Activated naive CD8-positive, alpha-beta T cell treated with anti-CD3 and anti-CD28 coated beads for 36 hours (primary cell): ENCODE data around the gene WNK2. TPM values are rescaled to one million over a fixed set of nuclear protein-coding genes. Genes with fewer than 3 reads are reported as not detected.
"Not testable (repeated sequence)": the region's sequence is repeated elsewhere in the genome, so short reads cannot be mapped to it uniquely, and the experiment has no call there.

ENCODE experiments used
- DNase-seq: peaks from one replicate; pipeline ENCODE4 v3.0.0; 2021
- H3K27ac Mint-ChIP-seq: one replicate; pipeline ENCODE4 v1.8.0; 2022; ENCODE audit warnings: mild to moderate bottlenecking, moderate library complexity, mixed read lengths
- H3K27me3 Mint-ChIP-seq: one replicate; pipeline ENCODE4 v1.8.0; 2022; ENCODE audit warnings: mild to moderate bottlenecking, mixed read lengths
- H3K36me3 Mint-ChIP-seq: one replicate; pipeline ENCODE4 v1.8.0; 2021; ENCODE audit warnings: mild to moderate bottlenecking, mixed read lengths
- H3K4me1 Mint-ChIP-seq: one replicate; pipeline ENCODE4 v1.8.0; 2021; ENCODE audit warnings: mixed read lengths
- H3K4me3 Mint-ChIP-seq: one replicate; pipeline ENCODE4 v1.8.0; 2022; ENCODE audit warnings: mild to moderate bottlenecking, moderate library complexity, mixed read lengths
- H3K9me3 Mint-ChIP-seq: one replicate; pipeline ENCODE4 v1.8.0; 2022; ENCODE audit warnings: mixed read lengths
- total RNA-seq, 2 experiments: library from RNA; stranded (reverse); gene quantifications; one replicate each; pipeline ENCODE4 v1.2.3, GENCODE V29; 2021

WNK2 gene
- total RNA-seq, 2 experiments from 2014 or later: 0.88 to 0.89 TPM

DNA sequence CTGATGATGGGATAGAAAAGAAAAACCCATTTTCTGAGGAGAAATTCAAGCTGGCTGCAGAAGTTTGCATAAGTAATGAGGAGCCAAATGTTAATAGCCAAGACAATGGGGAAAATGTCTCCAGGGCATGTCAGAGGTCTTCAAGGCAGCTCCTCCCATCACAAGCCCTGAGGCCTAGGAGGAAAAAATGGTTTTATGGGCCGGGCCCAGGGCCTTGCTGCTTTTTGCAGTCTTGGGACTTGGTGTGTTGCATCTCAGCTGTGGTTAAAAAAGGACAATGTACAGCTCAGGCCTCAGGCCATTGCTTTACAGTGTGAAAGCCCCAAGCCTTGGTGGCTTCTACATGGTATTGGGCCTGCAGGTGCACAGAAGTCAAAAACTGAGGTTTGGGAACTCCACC lies 154.3 kb downstream of the WNK2 start:
- not testable (repeated sequence) for H3K36me3 Mint-ChIP-seq, H3K27ac Mint-ChIP-seq, H3K4me1 Mint-ChIP-seq, H3K4me3 Mint-ChIP-seq, DNase-seq
- H3K9me3 Mint-ChIP-seq: peaks cover 18% of the 10 kb centered on the region
- peaks cover 14% of the 10 kb centered on the region for H3K27me3 Mint-ChIP-seq

DNA sequence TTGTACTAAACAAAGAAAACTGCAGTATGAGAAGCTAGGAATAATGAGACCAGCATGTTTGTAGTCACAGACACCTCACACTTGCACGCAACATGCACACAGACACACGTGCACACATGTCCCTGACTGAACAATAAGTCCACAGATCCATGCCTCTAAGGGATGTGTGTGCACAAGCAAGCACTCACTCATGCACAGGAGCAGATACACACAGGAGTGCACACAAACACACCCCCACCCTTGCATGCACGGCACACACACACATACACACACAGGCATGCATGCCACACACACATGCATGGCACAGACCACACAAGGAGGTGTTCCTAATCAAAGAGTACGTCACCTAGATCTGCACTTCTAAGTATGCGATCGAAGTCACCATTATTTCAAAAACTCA lies 156.2 kb downstream of the WNK2 start:
- Mint-ChIP-seq H3K36me3 (peaks cover 4% of the 10 kb centered on the region), H3K27ac (no peak overlapping the region), H3K27me3 (peaks cover 22% of the 10 kb centered on the region), H3K9me3 (peaks cover 18% of the 10 kb centered on the region), H3K4me3 (no peak overlapping the region), H3K4me1 (no peaks in the 10 kb centered on the region)
- DNase-seq: no peak

DNA sequence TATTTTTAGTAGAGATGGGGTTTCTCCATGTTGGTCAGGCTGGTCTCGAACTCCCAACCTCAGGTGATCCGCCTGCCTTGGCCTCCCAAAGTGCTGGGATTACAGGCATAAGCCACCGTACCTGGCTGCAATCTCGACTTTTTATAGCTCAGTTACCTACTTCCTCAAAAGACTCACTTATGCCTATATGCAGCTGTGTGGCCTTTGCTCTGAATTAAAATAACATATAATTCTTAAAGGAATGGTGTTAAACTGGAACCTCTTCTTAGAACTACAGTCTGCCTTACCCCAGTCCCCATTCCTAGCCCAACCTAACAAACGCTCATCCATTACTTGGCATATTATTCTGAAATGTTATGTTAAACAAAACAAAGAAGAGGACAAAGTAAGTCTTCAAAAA lies 157.9 kb downstream of the WNK2 start:
- H3K9me3 Mint-ChIP-seq: peaks cover 18% of the 10 kb centered on the region
- H3K4me1 Mint-ChIP-seq, H3K4me3 Mint-ChIP-seq, DNase-seq, H3K27ac Mint-ChIP-seq, H3K36me3 Mint-ChIP-seq: not testable (repeated sequence)
- peaks cover 37% of the 10 kb centered on the region for H3K27me3 Mint-ChIP-seq

DNA sequence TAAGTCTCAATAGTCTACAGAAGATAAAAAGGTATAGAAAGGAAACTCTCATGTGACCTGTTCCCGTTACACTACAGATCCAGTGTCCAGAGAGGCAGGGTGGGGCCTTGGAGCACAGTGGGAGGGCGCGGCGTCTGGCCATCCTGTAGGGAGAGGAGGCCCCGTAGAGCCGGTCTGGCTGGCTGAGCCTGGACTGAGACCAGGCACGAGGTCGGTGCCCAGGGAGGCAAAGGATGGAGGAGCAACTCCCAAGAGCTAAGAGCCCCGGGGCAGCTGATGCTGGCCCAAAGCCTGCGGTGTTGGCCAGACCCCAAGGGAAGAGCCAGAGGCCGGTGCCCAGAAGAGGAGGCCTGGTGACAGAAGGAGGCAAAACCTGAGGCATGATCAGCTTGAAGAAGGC lies 158.5 kb downstream of the WNK2 start:
- not testable (repeated sequence) for H3K36me3 Mint-ChIP-seq, H3K4me1 Mint-ChIP-seq, H3K4me3 Mint-ChIP-seq, DNase-seq, H3K27ac Mint-ChIP-seq
- Mint-ChIP-seq H3K27me3 (peaks cover 43% of the 10 kb centered on the region), H3K9me3 (peaks cover 18% of the 10 kb centered on the region)

DNA sequence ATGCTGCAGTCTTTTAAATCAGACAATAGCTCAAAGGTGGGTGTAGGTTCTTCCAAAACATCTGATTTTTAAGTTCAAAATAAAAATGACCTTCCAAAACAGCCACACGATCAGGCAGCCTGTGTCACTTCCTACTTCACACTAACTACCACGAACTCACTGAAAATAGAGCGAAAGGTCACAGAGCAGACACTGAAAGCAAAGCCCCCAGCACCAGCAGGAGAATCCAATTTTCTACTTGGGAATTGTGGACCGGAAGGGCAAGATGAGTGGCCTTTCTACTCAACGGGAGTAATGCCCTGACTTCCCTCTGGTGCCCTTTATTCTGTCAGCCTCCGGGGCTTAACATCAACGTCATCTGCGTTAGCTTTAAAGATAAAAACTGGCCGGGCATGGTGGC lies 159.7 kb downstream of the WNK2 start:
- no peak overlapping the region for H3K27ac Mint-ChIP-seq
- H3K9me3 Mint-ChIP-seq: peaks cover 5% of the 10 kb centered on the region
- peaks cover 55% of the 10 kb centered on the region for H3K27me3 Mint-ChIP-seq
- H3K36me3 Mint-ChIP-seq: no peaks in the 10 kb centered on the region
- H3K4me1 Mint-ChIP-seq: peaks cover 4% of the 10 kb centered on the region
- H3K4me3 Mint-ChIP-seq: no peak overlapping the region
- DNase-seq: no peak

DNA sequence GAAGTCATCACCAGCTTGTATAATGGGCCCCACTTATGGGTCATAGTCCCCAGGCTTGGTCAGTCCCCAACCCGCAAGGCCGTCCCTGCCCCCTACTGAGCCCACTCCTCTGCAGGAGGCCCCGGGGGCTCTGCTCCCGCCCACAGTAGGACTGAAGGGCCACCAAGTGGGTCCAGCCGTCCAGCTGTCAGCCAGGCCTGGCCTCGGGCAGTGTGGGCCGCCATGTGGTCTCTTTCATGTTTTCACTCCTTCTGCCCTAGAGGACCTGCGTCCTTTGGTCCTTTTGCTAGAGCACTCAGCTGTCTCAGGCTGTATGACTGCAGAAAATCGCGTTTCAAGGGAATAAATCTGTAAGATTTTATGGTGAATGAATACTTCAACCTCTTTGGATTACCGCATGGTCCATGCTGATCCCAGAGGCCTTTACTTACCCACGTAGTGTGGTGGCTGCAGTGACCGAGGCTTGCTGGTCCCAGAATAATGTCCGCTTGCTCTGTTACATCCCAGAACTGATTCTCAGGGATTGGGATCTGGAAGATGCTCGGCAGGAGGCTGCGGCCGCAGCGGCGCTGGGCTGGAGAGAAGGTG lies 161.8 kb downstream of the WNK2 start:
- peaks cover 56% of the 10 kb centered on the region for H3K27me3 Mint-ChIP-seq
- H3K27ac Mint-ChIP-seq: no peak overlapping the region
- H3K4me1 Mint-ChIP-seq: peaks cover 4% of the 10 kb centered on the region
- no peaks in the 10 kb centered on the region for H3K9me3 Mint-ChIP-seq
- H3K36me3 Mint-ChIP-seq: no peaks in the 10 kb centered on the region
- H3K4me3 Mint-ChIP-seq: no peak overlapping the region
- no peak for DNase-seq

DNA sequence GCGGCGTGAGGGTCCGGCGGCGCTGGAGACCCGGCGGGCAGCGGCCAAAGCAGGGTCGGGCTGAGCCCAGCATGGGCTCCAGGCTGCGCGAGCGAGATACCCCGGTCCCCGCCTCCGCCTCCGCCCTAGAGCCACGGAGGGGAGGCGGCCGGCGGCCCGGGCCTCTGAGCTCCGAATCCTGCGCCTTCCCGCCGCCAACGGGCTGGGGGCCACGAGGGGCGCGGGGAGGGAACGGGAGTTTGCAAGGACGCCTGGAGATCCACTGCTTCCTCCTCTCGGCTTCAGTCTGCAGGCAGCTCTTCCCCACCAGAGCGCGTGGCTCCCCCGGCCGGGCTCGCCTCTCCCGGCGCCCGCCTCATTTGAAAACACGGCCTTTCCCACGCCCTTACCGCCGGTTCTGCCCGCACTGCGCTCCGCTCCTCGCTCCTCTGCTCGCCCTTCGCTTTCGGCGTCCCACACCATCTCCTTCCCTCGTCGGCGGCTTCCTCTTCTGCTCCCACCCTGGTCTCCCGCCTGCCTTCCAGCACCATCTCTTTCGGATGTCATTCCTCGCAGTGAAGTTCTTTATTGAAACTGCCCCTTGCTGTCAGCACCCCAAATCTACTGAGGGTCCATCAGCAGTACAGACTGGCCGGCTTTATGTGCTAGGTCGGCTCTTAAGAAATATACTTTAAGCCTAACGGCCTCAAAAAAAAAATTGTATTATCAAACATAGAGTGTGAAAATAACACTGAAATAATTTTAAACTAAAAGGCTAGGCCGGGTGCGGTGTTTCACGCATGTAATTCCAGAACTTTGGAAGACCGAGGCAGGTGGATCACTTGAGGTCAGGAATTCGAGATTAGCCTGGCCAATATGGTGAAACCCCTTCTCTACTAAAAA lies 162.5 kb downstream of the WNK2 start:
- peak; percentile 14 for DNase-seq
- Mint-ChIP-seq H3K4me3 (peak overlapping the region; percentile 65), H3K27ac (no peak overlapping the region), H3K27me3 (peaks cover 51% of the 10 kb centered on the region), H3K9me3 (no peaks in the 10 kb centered on the region), H3K36me3 (no peaks in the 10 kb centered on the region), H3K4me1 (peaks cover 4% of the 10 kb centered on the region)

DNA sequence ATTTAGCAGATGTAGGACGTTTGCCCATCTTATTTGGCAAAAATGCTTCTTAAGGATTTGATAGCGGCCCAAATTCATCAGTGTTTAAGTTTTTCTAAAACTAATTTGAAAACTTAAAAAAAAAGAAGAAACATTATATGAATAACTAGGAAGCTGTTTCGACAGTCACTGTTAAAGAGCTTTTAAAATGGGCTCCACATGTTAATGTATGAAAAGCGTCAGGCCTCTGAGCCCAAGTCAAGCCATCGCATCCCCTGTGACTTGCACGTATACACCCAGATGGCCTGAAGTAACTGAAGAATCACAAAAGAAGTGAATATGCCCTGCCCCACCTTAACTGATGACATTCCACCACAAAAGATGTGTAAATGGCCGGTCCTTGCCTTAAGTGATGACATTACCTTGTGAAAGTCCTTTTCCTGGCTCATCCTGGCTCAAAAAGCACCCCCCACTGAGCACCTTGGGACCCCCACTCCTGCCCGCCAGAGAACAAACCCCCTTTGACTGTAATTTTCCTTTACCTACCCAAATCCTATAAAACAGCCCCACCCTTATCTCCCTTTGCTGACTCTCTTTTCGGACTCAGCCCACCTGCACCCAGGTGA lies 163.5 kb downstream of the WNK2 start:
- DNase-seq, H3K9me3 Mint-ChIP-seq, H3K4me3 Mint-ChIP-seq, H3K36me3 Mint-ChIP-seq, H3K4me1 Mint-ChIP-seq, H3K27ac Mint-ChIP-seq: not testable (repeated sequence)
- H3K27me3 Mint-ChIP-seq: peaks cover 46% of the 10 kb centered on the region

DNA sequence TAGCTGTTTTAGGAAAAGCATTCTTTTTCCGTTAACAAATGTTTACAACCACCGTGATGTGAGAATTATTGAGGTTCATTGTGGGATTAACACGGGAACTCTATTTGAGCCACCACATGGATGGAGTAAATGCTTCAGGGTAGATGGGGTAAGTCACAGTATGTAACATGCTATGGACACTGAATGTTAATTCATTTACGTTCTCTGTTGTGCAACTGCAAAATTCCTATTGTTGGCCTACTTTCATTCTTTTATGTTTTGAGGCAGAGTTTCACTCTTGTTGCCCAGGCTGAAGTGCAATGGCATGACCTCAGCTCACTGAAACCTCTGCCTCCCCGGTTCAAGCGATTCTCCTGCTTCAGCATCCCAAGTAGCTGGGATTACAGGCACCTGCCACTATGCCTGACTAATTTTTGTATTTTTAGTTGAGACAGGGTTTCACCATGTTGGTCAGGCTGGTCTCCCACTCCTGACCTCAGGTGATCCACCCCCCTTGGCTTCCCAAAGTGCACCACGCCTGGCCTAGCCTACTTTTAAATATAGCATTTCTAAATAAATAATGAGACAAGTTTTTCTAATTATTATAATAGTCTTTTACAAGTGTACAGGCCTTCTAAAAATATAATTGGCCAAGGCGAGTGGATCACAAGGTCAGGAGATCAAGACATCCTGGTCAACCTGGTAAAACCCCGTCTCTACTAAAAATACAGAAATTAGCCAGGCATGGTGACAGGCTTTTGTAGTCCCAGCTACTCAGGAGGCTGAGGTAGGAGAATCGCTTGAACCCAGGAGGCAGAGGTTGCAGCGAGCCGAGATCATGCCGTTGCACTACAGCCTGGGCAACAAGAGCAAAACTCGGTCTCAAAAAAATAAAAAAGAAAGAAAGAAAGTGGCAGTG lies 169.7 kb downstream of the WNK2 start:
- not testable (repeated sequence) for H3K4me1 Mint-ChIP-seq, H3K27me3 Mint-ChIP-seq, H3K9me3 Mint-ChIP-seq, H3K27ac Mint-ChIP-seq, H3K4me3 Mint-ChIP-seq, H3K36me3 Mint-ChIP-seq, DNase-seq

DNA sequence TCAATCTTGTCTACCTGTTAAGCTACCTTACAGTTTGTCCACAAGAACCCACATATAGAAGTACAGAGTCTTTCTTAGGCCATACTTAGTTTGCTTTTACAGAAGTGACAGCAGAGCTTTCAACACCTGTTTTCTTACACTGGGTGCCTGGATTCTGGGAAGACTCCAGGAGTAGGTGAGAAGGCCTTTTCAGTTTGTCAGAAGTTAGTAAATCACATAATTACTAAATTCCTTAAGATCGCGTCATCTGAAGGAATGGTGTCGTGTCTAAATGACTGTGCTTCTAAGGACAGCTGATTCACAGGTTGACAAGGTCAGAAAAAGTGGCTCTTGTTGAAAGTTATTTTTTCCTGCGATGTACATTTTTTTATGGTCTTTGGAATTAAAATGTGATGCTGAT lies 170.5 kb downstream of the WNK2 start:
- no peak for DNase-seq
- H3K9me3 Mint-ChIP-seq: no peaks in the 10 kb centered on the region
- H3K4me1 Mint-ChIP-seq: peaks cover 8% of the 10 kb centered on the region
- H3K27ac Mint-ChIP-seq: no peak overlapping the region
- no peaks in the 10 kb centered on the region for H3K27me3 Mint-ChIP-seq
- no peak overlapping the region for H3K4me3 Mint-ChIP-seq
- no peaks in the 10 kb centered on the region for H3K36me3 Mint-ChIP-seq

DNA sequence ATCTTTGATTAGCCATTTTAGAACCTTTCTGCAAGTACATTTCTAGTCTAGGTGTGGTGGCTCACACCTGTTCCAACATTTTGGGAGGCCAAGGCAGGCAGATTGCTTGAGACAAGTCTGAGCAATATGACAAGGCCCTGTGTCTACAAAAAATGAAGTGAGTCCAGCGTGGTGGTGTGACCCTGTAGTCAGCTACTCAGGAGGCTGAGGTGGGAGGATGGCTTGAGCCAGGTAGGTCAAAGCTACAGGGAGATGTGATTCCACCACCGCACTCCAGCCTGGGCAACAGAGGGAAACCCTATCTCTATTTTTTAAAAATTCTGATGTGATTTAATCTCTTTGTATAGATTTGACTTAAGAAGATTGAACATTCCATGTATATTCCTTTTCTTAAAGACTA lies 171.9 kb downstream of the WNK2 start:
- Mint-ChIP-seq H3K27me3 (no peaks in the 10 kb centered on the region), H3K27ac (no peak overlapping the region), H3K4me1 (peaks cover 8% of the 10 kb centered on the region), H3K4me3 (no peak overlapping the region), H3K36me3 (no peaks in the 10 kb centered on the region), H3K9me3 (peaks cover 2% of the 10 kb centered on the region)
- DNase-seq: no peak

DNA sequence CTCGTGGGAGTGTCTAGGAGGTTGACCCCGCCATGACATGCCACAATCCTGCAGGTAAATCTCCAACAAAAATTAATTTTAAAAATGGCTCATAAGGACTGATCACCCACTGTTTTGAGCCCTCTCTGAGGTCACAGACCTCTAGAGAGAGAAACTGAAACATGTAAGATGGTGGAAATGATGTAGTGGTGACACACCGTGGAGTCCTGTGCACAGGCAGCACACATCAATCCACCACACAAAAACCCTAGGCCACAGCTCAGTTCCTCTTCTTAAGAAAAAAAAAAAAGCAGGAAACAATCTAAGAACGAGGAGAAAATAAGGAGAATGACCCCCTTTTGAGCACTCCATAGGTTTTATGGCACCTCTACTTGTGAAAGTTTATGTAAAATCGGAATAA lies 173.7 kb downstream of the WNK2 start:
- peaks cover 11% of the 10 kb centered on the region for H3K9me3 Mint-ChIP-seq
- peaks cover 8% of the 10 kb centered on the region for H3K4me1 Mint-ChIP-seq
- peak; percentile 12 for DNase-seq
- no peaks in the 10 kb centered on the region for H3K36me3 Mint-ChIP-seq
- H3K27me3 Mint-ChIP-seq: no peaks in the 10 kb centered on the region
- H3K27ac Mint-ChIP-seq: peak overlapping the region; percentile 13
- no peak overlapping the region for H3K4me3 Mint-ChIP-seq

DNA sequence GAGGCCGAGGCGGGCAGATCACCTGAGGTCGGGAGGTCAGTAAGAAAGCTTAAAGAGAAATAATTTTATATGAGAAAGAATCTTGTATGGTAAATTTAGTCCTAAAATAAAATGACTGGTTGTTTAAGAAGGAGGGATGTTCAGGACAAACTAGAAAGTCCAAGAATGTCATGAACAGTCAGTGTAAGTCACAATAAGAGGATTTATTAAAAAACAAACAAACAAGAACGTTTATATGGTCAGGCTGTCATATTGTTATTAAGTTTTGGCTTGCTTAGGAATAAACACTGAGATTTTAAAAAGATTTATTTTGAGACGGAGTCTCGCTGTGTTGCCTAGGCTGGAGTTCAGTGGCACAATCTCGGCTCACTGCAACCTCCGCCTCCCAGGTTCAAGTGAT lies 176.0 kb downstream of the WNK2 start:
- H3K4me3 Mint-ChIP-seq, H3K27ac Mint-ChIP-seq, H3K27me3 Mint-ChIP-seq, DNase-seq, H3K36me3 Mint-ChIP-seq, H3K4me1 Mint-ChIP-seq: not testable (repeated sequence)
- peaks cover 13% of the 10 kb centered on the region for H3K9me3 Mint-ChIP-seq

DNA sequence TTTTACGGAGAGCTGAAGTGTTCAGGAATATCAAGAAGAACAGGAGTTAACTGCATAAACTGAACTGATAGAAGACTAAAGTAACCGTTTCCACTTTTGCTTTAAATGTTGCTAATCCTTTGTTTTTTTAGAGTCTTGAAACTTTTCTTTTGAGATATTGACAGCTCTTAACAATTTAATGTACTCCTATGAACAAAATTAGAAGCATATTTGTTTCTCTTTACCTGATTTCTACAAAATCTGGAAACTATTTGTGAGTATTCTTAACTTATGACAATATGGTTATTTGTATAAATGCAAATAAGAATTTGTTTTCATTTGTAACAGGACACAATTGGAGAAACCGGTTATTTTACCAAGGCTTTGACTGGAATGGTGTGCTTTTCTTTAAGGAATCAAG lies 178.1 kb downstream of the WNK2 start:
- H3K27ac Mint-ChIP-seq: no peak overlapping the region
- no peak for DNase-seq

More for the DNA sequence above, 178.1 kb downstream of the WNK2 start:
- H3K4me3 Mint-ChIP-seq: no peak overlapping the region
- H3K9me3 Mint-ChIP-seq: peaks cover 13% of the 10 kb centered on the region
- H3K36me3 Mint-ChIP-seq: no peaks in the 10 kb centered on the region
- peaks cover 8% of the 10 kb centered on the region for H3K4me1 Mint-ChIP-seq
- H3K27me3 Mint-ChIP-seq: peaks cover 5% of the 10 kb centered on the region
